ENCODE measurements around the gene SEC14L3. TPM values are rescaled to one million over a fixed set of nuclear protein-coding genes. Genes with fewer than 3 reads are reported as not detected.

SEC14L3 gene
- total RNA-seq, 1 experiment from 2014 or later = not detected

DNA sequence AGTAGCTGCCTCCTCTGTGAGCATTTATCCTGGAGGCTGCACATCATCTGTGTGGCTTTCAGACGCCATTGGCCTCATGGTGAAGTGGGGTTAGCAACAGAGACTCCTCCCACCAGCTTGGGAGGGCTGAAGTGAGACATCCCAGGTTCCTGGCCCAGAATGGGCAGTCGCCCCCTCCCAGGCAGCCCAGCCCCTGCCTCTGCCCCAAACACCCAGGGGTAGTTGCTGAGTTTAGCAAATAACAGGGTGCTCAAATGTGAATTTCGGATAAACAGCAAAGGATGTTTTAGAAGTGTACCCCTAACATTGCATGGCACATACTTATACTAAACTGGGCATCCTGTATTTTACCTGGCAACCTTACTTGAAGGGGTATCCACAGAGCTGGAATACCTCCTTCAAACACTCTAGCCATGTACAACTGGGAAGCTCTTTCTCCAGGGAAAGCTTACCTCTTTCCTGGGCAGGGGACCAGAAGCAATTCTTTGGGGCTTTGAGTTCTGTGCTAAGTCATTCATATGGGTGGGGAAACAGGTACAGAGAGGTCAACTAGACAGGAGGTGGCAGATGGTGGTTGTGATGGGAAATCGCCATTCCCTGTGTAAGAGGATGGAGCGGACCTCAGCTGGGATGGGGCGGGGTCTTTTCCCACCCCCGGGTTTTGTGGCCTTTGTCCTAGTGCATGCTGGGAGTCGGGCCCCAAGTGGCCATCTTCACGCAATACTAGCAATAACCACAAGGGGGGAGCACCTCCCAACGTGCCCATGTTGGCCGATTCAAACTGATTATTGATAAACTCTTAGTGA lies 27.0 kb downstream of the SEC14L3 start:
- Histone ChIP-seq H3K4me3 (ENCODE audit: insufficient read depth, low read depth, low read length) (no peak overlapping the region), H3K27me3 (ENCODE audit: control insufficient read depth, insufficient read depth, low read length) (no peaks in the 10 kb centered on the region), H3K36me3 (replicated peaks; ENCODE audit: control insufficient read depth, insufficient read depth, low read length) (no peaks in the 10 kb centered on the region)
- DNase-seq = peak; percentile 95

DNA sequence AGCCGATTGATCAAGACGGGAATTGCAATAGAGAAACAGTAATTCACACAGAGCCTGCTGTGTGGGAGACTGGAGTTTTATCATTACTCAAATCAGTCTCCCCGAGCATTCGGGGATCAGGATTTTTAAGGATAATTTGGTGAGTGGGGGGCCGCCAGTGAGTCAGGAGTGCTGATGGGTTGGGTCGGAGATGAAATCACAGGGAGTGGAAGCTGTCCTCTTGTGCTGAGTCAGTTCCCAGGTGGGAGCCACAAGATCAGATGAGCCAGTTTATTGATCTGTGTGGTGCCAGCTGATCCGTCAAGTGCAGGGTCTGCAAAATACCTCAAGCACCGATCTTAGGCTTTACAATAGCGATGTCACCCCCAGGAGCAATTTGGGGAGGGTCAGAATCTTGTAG lies 30.7 kb downstream of the SEC14L3 start:
- Histone ChIP-seq H3K36me3 (replicated peaks; ENCODE audit: control insufficient read depth, insufficient read depth, low read length) (no peaks in the 10 kb centered on the region), H3K27me3 (ENCODE audit: control insufficient read depth, insufficient read depth, low read length) (no peaks in the 10 kb centered on the region), H3K4me3 (ENCODE audit: insufficient read depth, low read depth, low read length) (no peak overlapping the region)
- no peak for DNase-seq

GRCh38 chr22:30439836-30440235 lies 32.0 kb downstream of the SEC14L3 start:
- no peaks in the 10 kb centered on the region for H3K36me3 ChIP-seq (replicated peaks; ENCODE audit: control insufficient read depth, insufficient read depth, low read length)
- no peak overlapping the region for H3K4me3 ChIP-seq (ENCODE audit: insufficient read depth, low read depth, low read length)
- no peaks in the 10 kb centered on the region for H3K27me3 ChIP-seq (ENCODE audit: control insufficient read depth, insufficient read depth, low read length)
- no peak for DNase-seq

DNA sequence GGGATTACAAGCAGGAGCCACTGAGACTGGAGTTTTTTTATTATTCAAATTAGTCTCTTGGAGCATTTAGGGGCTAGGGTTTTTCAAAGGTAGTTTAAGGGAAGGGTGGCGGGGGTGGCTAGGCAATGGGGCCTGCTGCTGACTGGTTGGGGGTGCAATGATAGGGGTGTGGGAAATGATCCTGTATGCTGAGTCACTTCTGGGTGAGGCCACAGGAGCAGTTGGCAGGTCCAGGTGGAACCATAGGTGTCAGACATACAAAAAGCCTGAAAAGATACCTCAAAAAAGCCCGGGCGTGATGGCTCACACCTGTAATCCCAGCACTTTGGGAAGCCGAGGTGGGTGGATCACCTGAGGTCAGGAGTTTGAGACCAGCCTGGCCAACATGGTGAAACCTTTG lies 32.6 kb downstream of the SEC14L3 start:
- Histone ChIP-seq H3K4me3 (ENCODE audit: insufficient read depth, low read depth, low read length) (no peak overlapping the region), H3K27me3 (ENCODE audit: control insufficient read depth, insufficient read depth, low read length) (no peaks in the 10 kb centered on the region), H3K36me3 (replicated peaks; ENCODE audit: control insufficient read depth, insufficient read depth, low read length) (no peaks in the 10 kb centered on the region)
- DNase-seq = no peak

DNA sequence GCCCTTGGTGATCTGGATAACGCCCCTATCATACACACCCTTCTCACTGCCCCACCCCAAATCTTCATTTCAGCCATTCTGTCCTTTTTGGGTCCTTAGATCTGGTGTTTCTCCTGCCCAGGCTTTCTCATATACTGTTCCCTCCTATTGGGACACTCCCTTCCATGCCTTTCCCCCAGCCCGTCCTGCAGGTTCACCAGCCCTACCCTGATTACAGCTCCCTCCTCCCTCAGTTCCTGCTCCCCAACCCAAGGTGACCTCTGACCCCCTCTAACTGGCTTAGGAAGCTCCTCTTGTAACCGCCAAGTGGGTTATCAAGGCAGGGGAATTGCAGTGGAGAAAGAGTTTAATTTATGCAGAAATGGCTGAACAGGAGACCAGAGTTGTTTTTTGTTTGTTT lies 33.3 kb downstream of the SEC14L3 start:
- no peak overlapping the region for H3K4me3 ChIP-seq (ENCODE audit: insufficient read depth, low read depth, low read length)
- H3K36me3 ChIP-seq (replicated peaks; ENCODE audit: control insufficient read depth, insufficient read depth, low read length) = no peaks in the 10 kb centered on the region
- no peak for DNase-seq
- no peaks in the 10 kb centered on the region for H3K27me3 ChIP-seq (ENCODE audit: control insufficient read depth, insufficient read depth, low read length)

GRCh38 chr22:30436196-30436595 lies 35.6 kb downstream of the SEC14L3 start:
- Histone ChIP-seq H3K4me3 (ENCODE audit: insufficient read depth, low read depth, low read length) (no peak overlapping the region), H3K36me3 (replicated peaks; ENCODE audit: control insufficient read depth, insufficient read depth, low read length) (no peaks in the 10 kb centered on the region), H3K27me3 (ENCODE audit: control insufficient read depth, insufficient read depth, low read length) (no peaks in the 10 kb centered on the region)
- DNase-seq = no peak

- no peaks in the 10 kb centered on the region for H3K36me3 ChIP-seq (replicated peaks; ENCODE audit: control insufficient read depth, insufficient read depth, low read length)
- no peak for DNase-seq
- H3K27me3 ChIP-seq (ENCODE audit: control insufficient read depth, insufficient read depth, low read length) = no peaks in the 10 kb centered on the region
- H3K4me3 ChIP-seq (ENCODE audit: insufficient read depth, low read depth, low read length) = no peak overlapping the region
These were observed 36.1 kb downstream of the SEC14L3 start for GRCh38 chr22:30435674-30436126.

DNA sequence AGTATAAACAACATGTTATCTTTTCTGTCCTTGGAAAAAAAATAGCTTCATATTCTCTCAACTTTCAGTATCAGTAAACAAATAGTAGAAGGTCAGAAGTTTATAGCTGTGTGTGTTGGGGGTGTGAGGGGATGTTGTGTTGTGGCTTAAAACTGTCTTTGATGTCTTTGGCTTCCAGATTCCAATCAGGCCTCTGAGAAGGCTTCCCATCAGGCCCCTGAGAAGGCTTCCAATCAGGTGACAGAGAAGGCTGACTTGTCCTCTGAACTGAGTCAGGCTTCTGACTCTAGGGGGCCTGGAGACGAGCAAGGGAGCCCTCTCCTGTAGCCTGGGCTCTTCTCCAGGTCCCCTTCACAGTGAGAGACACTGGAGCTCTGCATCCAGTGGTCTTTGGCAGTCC lies 37.0 kb downstream of the SEC14L3 start:
- Histone ChIP-seq H3K4me3 (ENCODE audit: insufficient read depth, low read depth, low read length) (no peak overlapping the region), H3K27me3 (ENCODE audit: control insufficient read depth, insufficient read depth, low read length) (no peaks in the 10 kb centered on the region), H3K36me3 (replicated peaks; ENCODE audit: control insufficient read depth, insufficient read depth, low read length) (no peaks in the 10 kb centered on the region)
- no peak for DNase-seq

DNA sequence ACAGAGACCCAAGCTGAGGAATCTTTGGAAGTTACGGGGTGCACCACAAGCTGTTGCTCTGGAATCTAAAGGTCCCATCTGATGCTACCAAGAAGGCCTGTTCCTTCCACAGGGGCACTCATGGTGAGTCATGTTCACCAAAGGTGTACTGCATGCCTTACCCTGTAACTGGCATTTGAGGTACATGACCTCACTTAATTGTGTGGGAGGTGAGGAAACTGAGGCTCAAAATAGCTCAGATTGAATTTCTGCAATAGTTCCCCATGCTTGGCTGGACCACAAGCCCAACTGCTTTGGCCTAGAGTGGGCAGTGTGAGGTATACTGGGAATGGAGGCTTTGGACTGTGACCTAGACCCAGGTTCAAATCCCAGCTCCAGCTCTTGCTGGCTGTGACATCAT lies 38.0 kb downstream of the SEC14L3 start:
- H3K27me3 ChIP-seq (ENCODE audit: control insufficient read depth, insufficient read depth, low read length) = no peaks in the 10 kb centered on the region
- no peak for DNase-seq
- H3K36me3 ChIP-seq (replicated peaks; ENCODE audit: control insufficient read depth, insufficient read depth, low read length) = no peaks in the 10 kb centered on the region; the same call in 1 of the 2 replicates
- no peak overlapping the region for H3K4me3 ChIP-seq (ENCODE audit: insufficient read depth, low read depth, low read length)

- H3K27me3 ChIP-seq (ENCODE audit: control insufficient read depth, insufficient read depth, low read length) = no peaks in the 10 kb centered on the region
- no peak for DNase-seq
- no peak overlapping the region for H3K4me3 ChIP-seq (ENCODE audit: insufficient read depth, low read depth, low read length)
- H3K36me3 ChIP-seq (replicated peaks; ENCODE audit: control insufficient read depth, insufficient read depth, low read length) = peaks cover under 1% of the 10 kb centered on the region
These were observed 38.6 kb downstream of the SEC14L3 start for GRCh38 chr22:30433227-30433626.

DNA sequence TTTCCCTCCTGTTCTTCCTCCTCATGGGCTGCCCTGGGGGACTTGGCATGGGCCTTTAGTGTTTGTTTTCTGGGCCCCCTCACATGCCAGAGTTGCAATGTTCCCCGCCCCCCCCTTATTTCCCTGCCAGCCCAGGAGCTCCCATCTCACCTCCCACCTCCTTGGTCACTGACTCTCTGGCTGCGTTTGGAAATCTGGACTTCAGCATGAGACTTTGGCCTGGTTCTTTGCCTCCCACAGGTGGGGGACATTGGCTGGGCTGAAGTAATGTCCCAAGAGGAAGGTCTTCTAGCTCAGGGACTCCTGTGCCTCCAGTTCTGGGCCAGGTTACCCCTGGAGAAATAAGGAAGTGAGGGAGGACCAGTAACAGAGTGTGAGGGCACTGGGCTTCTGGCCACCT lies 39.3 kb downstream of the SEC14L3 start:
- Histone ChIP-seq H3K4me3 (ENCODE audit: insufficient read depth, low read depth, low read length) (no peak overlapping the region), H3K36me3 (replicated peaks; ENCODE audit: control insufficient read depth, insufficient read depth, low read length) (peaks cover 3% of the 10 kb centered on the region), H3K27me3 (ENCODE audit: control insufficient read depth, insufficient read depth, low read length) (no peaks in the 10 kb centered on the region)
- no peak for DNase-seq

- no peaks in the 10 kb centered on the region for H3K27me3 ChIP-seq (ENCODE audit: control insufficient read depth, insufficient read depth, low read length)
- H3K4me3 ChIP-seq (ENCODE audit: insufficient read depth, low read depth, low read length) = no peak overlapping the region
- peaks cover 3% of the 10 kb centered on the region for H3K36me3 ChIP-seq (replicated peaks; ENCODE audit: control insufficient read depth, insufficient read depth, low read length)
- no peak for DNase-seq
These were observed 39.7 kb downstream of the SEC14L3 start for GRCh38 chr22:30432096-30432495.

GRCh38 chr22:30430933-30431332 lies 40.9 kb downstream of the SEC14L3 start:
- Histone ChIP-seq H3K27me3 (ENCODE audit: control insufficient read depth, insufficient read depth, low read length) (no peaks in the 10 kb centered on the region), H3K4me3 (ENCODE audit: insufficient read depth, low read depth, low read length) (no peak overlapping the region), H3K36me3 (replicated peaks; ENCODE audit: control insufficient read depth, insufficient read depth, low read length) (peaks cover 3% of the 10 kb centered on the region)
- peak; percentile 70 for DNase-seq

DNA sequence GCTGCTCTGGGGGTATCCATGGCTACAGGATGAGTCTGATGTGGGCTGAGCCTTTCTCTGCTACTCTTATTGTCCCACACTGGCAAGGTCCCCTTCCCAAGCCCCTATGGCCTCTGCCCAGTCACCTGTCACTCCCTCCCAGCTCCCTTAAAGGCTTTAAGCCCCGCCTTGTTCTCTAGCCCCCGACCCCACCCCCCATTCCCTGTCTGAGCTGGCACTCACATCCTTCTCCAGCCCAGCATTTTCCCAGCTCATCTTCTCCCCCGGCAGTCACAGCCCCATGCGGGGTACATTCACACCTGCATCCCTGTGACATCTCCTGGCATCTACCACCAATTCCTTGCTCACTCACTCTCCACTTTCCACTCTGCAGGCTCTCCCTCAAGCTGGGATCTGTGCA lies 41.9 kb downstream of the SEC14L3 start:
- Histone ChIP-seq H3K36me3 (replicated peaks; ENCODE audit: control insufficient read depth, insufficient read depth, low read length) (peaks cover 3% of the 10 kb centered on the region), H3K4me3 (ENCODE audit: insufficient read depth, low read depth, low read length) (no peak overlapping the region), H3K27me3 (ENCODE audit: control insufficient read depth, insufficient read depth, low read length) (no peaks in the 10 kb centered on the region)
- DNase-seq = peak; percentile 59

GRCh38 chr22:30427871-30428270 lies 43.9 kb downstream of the SEC14L3 start:
- Histone ChIP-seq H3K36me3 (replicated peaks; ENCODE audit: control insufficient read depth, insufficient read depth, low read length) (peaks cover 3% of the 10 kb centered on the region), H3K27me3 (ENCODE audit: control insufficient read depth, insufficient read depth, low read length) (no peaks in the 10 kb centered on the region), H3K4me3 (ENCODE audit: insufficient read depth, low read depth, low read length) (no peak overlapping the region)
- DNase-seq = no peak

All from H7 (cell line).